ENCODE results near the gene NOS1AP.

DNA sequence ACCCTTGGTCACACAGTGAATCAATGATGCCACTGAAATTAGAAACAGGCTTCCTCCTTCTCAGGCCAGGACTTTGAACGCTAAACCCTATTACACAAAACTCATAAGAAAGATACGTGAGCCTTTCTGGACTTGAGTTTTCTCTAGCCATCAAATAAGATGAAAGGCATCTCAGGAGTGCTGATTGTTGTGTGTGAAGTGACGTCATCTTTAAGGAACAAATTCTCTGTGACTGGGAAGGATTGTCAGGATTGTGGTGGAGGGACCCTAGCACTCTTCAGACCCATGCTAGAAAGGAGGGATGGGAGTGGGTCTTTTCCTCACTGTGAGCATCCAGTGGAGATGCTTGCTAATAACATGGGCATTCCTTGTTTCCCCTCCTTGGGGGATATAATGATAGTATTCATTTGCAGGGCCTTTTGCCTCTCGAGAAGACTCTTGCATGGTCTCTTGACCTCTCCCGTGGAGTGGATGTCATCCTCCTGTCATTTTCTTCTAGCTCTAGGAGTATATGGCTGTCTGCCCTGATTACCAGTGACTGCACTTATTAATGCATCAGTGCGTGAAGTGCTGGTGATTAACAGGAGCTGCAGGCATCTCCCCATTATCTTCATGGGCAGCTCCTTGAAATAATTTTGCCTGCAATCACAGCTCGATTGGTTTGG is 267.3 kb downstream of the NOS1AP start:
- TF ChIP-seq ARNTL (CRISPR knock-in tag; IDR thresholded peaks at IDR 0.05; ENCODE audit: borderline replicate concordance, low read depth), result no peak
- TF ChIP-seq TCF4 (CRISPR knock-in tag; IDR thresholded peaks at IDR 0.05; ENCODE audit: borderline replicate concordance), result no peak
- TF ChIP-seq, protein P1, sequence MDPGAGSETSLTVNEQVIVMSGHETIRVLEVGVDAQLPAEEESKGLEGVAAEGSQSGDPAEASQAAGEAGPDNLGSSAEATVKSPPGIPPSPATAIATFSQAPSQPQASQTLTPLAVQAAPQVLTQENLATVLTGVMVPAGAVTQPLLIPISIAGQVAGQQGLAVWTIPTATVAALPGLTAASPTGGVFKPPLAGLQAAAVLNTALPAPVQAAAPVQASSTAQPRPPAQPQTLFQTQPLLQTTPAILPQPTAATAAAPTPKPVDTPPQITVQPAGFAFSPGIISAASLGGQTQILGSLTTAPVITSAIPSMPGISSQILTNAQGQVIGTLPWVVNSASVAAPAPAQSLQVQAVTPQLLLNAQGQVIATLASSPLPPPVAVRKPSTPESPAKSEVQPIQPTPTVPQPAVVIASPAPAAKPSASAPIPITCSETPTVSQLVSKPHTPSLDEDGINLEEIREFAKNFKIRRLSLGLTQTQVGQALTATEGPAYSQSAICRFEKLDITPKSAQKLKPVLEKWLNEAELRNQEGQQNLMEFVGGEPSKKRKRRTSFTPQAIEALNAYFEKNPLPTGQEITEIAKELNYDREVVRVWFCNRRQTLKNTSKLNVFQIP (CRISPR knock-in tag; IDR thresholded peaks at IDR 0.05; ENCODE audit: borderline replicate concordance, low read depth), result no peak
- no peak for TF ChIP-seq OSR1 (CRISPR knock-in tag; IDR thresholded peaks at IDR 0.05)
- TF ChIP-seq RARB (CRISPR knock-in tag; IDR thresholded peaks at IDR 0.05), result no peak
- TF ChIP-seq ZC3H10 (CRISPR knock-in tag; IDR thresholded peaks at IDR 0.05), result no peak
- TF ChIP-seq, protein P2, sequence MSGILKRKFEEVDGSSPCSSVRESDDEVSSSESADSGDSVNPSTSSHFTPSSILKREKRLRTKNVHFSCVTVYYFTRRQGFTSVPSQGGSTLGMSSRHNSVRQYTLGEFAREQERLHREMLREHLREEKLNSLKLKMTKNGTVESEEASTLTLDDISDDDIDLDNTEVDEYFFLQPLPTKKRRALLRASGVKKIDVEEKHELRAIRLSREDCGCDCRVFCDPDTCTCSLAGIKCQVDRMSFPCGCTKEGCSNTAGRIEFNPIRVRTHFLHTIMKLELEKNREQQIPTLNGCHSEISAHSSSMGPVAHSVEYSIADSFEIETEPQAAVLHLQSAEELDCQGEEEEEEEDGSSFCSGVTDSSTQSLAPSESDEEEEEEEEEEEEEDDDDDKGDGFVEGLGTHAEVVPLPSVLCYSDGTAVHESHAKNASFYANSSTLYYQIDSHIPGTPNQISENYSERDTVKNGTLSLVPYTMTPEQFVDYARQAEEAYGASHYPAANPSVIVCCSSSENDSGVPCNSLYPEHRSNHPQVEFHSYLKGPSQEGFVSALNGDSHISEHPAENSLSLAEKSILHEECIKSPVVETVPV (CRISPR knock-in tag; IDR thresholded peaks at IDR 0.05), result no peak
- TF ChIP-seq ZNF8 (CRISPR knock-in tag; IDR thresholded peaks at IDR 0.05), result no peak
- TF ChIP-seq ZFP3 (CRISPR knock-in tag; IDR thresholded peaks at IDR 0.05), result no peak
- TF ChIP-seq, protein P3, sequence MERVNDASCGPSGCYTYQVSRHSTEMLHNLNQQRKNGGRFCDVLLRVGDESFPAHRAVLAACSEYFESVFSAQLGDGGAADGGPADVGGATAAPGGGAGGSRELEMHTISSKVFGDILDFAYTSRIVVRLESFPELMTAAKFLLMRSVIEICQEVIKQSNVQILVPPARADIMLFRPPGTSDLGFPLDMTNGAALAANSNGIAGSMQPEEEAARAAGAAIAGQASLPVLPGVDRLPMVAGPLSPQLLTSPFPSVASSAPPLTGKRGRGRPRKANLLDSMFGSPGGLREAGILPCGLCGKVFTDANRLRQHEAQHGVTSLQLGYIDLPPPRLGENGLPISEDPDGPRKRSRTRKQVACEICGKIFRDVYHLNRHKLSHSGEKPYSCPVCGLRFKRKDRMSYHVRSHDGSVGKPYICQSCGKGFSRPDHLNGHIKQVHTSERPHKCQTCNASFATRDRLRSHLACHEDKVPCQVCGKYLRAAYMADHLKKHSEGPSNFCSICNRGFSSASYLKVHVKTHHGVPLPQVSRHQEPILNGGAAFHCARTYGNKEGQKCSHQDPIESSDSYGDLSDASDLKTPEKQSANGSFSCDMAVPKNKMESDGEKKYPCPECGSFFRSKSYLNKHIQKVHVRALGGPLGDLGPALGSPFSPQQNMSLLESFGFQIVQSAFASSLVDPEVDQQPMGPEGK (CRISPR knock-in tag; IDR thresholded peaks at IDR 0.05; ENCODE audit: borderline replicate concordance), result no peak
- no peak for TF ChIP-seq ZNF70 (CRISPR knock-in tag; IDR thresholded peaks at IDR 0.05)
- TF ChIP-seq TSHZ2 (CRISPR knock-in tag; IDR thresholded peaks at IDR 0.05), result no peak

Measured in SK-N-SH treated with all-trans-retinoic acid at 6 μM for 48 hours (cell line).